GM12874 (cell line): ENCODE results near the gene CABLES1.

ENCODE experiments used
- TF ChIP-seq, protein P1 (sequence below): IDR thresholded peaks from 2 replicates; pipeline ENCODE4 v1.5.1; 2011; ENCODE audit warnings: low read depth, mild to moderate bottlenecking, control low read depth, low read length, moderate library complexity; ENCODE audit not compliant: insufficient read depth

CABLES1 gene

DNA sequence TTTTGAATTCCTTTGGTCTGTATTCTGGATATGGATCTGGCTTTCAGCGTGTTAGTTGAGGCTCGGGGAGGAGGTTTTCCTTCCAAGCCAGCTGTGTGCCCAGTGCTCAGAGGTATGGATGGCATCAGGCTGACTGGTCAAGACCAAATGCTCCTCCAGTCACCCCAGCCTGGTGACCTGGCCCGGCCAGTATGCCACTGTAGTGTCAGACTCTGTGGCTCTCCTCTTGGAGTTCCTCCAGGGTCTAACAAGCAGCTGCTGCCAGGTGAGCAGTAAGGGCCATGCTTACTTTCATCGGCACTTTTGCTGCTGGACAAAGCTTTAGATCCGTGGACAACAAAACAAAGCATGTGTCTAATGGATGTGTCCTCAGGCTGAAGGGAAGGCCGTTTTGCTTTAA lies 44.1 kb downstream of the CABLES1 start:
- TF ChIP-seq, protein P1, sequence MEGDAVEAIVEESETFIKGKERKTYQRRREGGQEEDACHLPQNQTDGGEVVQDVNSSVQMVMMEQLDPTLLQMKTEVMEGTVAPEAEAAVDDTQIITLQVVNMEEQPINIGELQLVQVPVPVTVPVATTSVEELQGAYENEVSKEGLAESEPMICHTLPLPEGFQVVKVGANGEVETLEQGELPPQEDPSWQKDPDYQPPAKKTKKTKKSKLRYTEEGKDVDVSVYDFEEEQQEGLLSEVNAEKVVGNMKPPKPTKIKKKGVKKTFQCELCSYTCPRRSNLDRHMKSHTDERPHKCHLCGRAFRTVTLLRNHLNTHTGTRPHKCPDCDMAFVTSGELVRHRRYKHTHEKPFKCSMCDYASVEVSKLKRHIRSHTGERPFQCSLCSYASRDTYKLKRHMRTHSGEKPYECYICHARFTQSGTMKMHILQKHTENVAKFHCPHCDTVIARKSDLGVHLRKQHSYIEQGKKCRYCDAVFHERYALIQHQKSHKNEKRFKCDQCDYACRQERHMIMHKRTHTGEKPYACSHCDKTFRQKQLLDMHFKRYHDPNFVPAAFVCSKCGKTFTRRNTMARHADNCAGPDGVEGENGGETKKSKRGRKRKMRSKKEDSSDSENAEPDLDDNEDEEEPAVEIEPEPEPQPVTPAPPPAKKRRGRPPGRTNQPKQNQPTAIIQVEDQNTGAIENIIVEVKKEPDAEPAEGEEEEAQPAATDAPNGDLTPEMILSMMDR, result no peak

DNA sequence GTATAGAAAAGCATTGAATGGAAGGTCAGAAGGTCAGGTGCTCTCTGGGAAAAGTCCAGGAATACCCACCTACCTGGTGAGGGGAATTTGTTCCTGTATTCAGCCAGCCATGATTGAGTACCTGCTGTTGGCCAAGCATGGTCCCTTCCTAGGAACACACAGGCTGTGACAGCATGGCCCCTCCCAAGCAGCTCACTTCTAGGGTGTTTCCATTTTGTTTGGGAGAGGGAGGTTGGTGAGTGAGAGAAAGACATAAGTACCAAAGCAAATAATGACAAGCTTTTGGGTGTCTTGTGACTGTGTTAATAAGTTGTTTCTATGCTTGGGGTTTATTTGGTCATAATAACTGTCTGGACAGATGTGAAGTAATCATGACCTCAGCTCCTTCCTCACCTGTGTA lies 46.3 kb downstream of the CABLES1 start:
- TF ChIP-seq, protein P1, result no peak

DNA sequence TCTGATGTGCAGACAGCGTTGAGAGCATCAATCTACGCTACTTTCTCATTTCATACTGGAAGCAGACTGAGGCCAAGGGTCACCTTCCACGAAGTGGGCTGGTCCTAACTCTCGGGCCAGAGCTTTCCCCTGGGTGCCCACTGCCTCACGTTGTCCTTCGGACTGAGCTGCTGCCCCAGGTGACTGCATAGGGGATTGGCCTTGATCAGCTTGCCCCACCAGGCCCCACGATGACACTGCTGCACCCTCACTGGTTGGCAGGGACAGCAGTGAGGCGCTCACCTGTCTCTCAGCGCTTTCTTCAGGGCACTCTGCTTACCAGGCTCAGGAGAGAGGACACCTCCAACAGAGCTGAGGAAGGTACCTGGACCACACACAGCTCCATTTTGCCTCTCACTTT lies 47.3 kb downstream of the CABLES1 start:
- TF ChIP-seq, protein P1, result no peak

DNA sequence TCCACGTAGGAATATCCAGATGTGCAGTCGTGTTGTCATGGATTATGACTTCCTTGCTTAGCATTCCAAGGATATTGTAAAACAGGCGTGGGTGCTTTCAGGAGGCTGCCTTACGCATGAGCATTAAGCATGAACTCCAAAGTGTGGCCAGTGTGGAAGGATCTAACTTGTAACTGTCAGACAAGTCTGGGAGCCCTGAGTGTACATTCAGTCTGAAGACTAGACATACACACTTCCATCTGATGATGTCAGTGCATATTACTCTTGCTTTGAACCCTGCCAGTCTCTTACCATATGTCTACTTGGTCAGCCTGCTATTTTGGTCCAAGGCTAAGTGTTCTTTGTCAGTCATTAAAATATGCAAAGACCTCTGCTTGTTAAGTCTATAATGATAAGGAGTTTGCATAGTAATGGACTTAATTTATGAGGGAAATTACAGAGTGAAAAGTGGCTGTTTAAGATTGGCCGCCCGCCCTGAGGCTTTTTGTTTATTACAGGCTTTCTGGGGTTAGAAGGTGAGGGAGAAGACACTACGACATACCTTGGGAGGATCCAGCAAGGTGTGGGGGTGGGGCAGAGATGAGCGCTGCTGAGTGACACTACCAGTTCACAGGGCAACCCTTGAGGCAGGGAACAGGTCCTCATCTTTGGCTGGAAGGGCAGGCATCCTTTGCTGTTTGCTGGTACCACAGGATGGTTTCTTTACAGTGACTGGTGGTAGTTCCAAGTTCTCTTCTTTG lies 48.3 kb downstream of the CABLES1 start:
- TF ChIP-seq, protein P1, result no peak

DNA sequence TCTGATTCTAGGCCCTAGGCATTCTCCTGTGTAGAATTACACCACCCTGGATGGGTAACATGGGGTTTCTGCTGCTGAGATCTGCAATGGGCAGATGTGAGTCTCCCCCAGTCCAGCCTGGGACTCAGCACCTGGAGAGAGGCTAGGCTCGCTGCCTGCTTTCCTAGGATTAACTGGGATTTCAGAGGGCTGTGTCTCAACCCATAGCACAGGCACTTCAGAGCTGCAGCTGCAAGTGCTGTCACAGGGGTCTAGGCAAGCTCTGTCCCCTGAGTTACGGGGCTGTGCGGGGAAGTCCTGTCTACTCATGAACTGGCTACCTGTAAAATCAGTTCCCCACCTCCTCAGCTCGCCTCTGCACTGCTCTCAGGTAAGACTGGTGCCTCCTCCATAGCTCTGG lies 51.5 kb downstream of the CABLES1 start:
- TF ChIP-seq, protein P1, result no peak

DNA sequence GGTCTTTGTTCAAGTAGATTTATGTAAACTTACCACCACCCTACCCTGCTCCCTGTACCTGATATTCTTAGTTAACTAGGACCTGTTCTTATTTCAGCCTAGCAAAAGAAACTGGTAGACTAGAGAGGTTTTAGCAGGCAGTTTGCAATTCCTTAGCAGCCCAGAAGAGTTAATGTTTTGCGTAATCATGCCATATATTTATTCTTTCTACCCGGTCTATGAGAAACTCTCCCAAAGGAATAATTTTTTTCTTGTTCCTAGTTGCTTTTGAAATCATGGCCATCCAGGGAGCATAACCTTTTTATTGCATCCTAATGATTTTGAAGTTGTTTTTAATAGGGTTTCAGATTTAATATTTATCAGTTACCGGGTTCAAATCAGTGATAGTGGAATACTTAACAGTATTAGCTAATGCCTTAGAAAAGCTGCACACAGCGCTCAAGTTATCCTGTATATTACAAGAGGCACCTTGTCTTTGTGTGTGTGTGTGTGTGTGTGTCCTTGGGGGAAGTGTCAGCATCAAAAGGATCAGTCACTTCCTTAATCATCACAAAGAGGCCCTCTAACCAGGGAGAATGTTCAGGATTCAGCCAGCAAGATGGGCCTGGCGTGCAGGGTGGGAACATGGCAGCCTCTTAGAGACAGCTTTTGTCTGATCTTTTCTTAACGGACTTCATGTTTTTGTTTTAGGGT lies 52.9 kb downstream of the CABLES1 start:
- TF ChIP-seq, protein P1, result no peak

DNA sequence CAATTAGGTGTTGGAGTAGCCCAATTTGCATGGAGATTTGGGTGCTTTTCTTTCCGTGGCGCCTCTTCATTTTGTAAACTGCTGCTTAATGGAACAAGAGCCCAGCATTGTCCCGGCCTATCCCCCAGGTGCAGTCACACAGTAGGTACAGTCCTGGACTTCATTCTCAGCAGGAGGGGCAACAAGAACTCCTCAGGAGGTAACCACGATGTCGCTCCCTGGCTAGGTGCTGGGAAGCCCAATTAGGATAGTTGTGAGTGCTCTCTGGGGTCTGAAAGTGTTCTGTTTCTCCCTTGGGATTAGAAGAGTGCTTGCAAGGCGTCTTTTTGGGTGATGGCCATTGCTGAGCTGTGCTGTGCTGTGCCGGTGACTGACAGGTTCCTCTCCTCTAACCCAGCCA lies 53.8 kb downstream of the CABLES1 start:
- TF ChIP-seq, protein P1, result no peak
